ENCODE measurements around the gene WDPCP. TPM values are rescaled to one million over a fixed set of nuclear protein-coding genes. Genes with fewer than 3 reads are reported as not detected.
"Not testable (repeated sequence)": the region's sequence is repeated elsewhere in the genome, so short reads cannot be mapped to it uniquely, and the experiment has no call there.

WDPCP gene
- total and polyA plus RNA-seq, 3 donors from 2014 or later: 8.3 to 23.5 (median 20.1) TPM

DNA sequence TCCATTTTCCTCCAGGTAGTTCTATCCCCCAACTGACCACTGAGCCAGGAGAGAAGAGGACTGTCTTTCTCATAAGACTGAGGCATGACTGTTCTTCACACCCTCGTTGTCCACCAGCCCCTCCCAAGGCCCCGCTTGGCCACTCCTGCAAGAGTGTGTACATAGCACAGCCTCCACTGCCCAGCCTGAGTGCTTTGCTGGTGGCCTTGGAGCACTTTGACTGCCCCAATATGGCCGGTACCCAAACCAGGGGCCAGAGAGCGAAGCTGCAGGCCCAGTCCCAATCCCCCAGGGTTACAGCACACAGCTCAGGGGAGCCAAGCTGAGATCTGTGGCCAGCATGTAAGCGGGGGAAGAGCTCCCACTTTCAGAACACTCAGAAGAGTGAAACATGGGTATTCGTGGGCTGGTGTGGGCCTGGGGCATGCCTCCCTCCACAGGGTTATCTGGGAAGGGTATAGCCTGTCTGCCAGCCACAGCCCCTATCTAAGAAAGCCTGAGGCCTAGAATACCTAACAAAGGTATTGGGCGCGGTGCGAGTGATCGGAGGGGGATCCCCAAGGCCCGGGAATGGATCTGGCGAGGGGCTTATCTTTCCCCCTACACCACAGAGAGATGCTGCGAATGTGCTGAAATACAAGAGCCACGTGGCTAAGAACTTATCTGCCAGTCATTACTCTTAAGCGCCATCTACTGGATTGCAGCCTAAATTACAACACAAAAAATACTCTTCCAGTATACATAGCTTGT, 163.8 kb downstream of the WDPCP start:
- H3K9me3 ChIP-seq: no peaks in the 10 kb centered on the region
- DNase-seq: peak; percentile 22
- H3K4me3 ChIP-seq: no peak overlapping the region
- H3K27ac ChIP-seq: no peak overlapping the region
- 42 to 48% methylated on average over 7 to 15 of the region's 15 CpGs for WGBS, 2 donors
- no peaks in the 10 kb centered on the region for H3K36me3 ChIP-seq (ENCODE audit: low read depth, missing control alignments)
- intact Hi-C loops (cut with DNase I; ENCODE audit: low total_unique reads): no loop called here
- no peaks in the 10 kb centered on the region for H3K27me3 ChIP-seq
- H3K4me1 ChIP-seq: no peaks in the 10 kb centered on the region
- TF ChIP-seq CTCF (IDR thresholded peaks at IDR 0.05): peak in 2 of 3 experiments; percentile 34 to 35
- no peak for TF ChIP-seq POLR2A (IDR thresholded peaks at IDR 0.05)

DNA sequence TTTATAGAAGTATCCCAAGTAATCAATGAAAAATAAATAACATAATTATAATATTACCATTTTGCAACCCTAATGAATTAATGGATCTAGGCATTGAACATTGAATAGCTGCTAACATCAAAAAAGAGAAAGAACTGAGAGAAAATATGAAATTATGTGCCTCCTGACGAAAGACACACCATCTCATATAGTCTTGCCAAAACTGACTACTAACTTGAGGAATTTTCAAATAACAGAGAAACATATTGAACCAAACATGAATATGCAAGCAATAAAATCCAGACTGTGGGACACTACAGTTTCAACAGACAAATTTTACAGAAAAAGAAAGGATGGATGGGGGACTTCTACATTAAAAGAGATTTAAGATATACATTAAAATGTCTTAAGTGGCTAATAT, 165.7 kb downstream of the WDPCP start:
- WGBS, 2 donors: 90% methylated on average over 1 of the region's 1 CpG
- Histone ChIP-seq H3K9me3 (no peaks in the 10 kb centered on the region), H3K4me3 (no peak overlapping the region), H3K36me3 (ENCODE audit: low read depth, missing control alignments) (no peaks in the 10 kb centered on the region), H3K27ac (no peak overlapping the region), H3K27me3 (no peaks in the 10 kb centered on the region), H3K4me1 (no peaks in the 10 kb centered on the region)
- intact Hi-C loops (cut with DNase I; ENCODE audit: low total_unique reads): no loop called here
- no peak for DNase-seq
- TF ChIP-seq CTCF (IDR thresholded peaks at IDR 0.05) (no peak), POLR2A (IDR thresholded peaks at IDR 0.05) (no peak)

DNA sequence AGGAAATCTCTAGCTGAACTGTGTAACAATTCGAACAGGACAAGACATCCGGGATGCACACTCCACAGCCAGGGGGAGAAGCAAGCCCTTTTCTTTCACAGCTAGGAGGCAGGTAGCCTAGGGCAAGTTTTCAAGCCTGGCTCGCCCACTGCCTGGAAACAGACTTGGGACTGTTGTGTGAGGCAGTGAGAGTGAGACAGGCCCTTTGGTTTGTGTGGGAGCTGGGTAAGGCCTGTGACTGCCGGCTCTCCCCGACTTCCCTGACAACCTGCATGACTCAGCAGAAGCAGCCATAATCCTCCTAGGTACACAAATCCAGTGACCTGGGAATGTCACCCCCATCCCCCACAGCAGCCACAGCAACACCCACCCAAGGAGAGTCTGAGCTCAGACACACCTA, 179.7 kb downstream of the WDPCP start:
- TF ChIP-seq POLR2A (IDR thresholded peaks at IDR 0.05) (no peak), CTCF (IDR thresholded peaks at IDR 0.05) (no peak)
- H3K4me1 ChIP-seq: no peaks in the 10 kb centered on the region
- no peak overlapping the region for H3K27ac ChIP-seq
- intact Hi-C loops (cut with DNase I; ENCODE audit: low total_unique reads): no loop called here
- DNase-seq: no peak
- no peaks in the 10 kb centered on the region for H3K27me3 ChIP-seq
- 100% methylated on average over 3 to 5 of the region's 5 CpGs for WGBS, 2 donors
- no peaks in the 10 kb centered on the region for H3K9me3 ChIP-seq
- H3K36me3 ChIP-seq (ENCODE audit: low read depth, missing control alignments): no peaks in the 10 kb centered on the region
- H3K4me3 ChIP-seq: no peak overlapping the region

DNA sequence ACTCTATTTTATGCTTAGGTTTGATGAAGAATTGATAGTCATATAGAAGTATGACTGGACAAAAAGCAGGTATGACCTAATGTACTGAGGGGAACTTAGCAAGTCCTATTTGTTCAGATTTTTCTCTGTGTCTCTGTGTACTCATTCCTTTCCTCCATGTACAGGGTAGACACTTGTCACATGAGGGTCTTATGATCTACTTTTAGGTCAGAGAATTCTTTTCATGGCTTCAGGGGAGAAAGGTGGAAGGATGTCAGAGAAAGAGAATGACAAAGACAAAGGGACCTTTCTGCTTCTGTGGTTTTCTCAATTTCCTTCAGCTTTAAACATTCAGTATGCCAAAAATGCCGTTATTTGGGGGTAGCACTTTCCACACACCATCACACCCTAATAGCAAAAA, 181.6 kb downstream of the WDPCP start:
- no peak overlapping the region for H3K4me3 ChIP-seq
- 95 to 96% methylated on average over 1 of the region's 1 CpG for WGBS, 2 donors
- H3K9me3 ChIP-seq: no peaks in the 10 kb centered on the region
- TF ChIP-seq POLR2A (IDR thresholded peaks at IDR 0.05) (no peak), CTCF (IDR thresholded peaks at IDR 0.05) (no peak)
- H3K4me1 ChIP-seq: no peaks in the 10 kb centered on the region
- no peaks in the 10 kb centered on the region for H3K36me3 ChIP-seq (ENCODE audit: low read depth, missing control alignments)
- no peaks in the 10 kb centered on the region for H3K27me3 ChIP-seq
- H3K27ac ChIP-seq: no peak overlapping the region
- intact Hi-C loops (cut with DNase I; ENCODE audit: low total_unique reads): no loop called here
- DNase-seq: no peak

GRCh38 chr2:63403820-63404219, 184.5 kb downstream of the WDPCP start:
- Histone ChIP-seq H3K36me3 (ENCODE audit: low read depth, missing control alignments) (no peaks in the 10 kb centered on the region), H3K4me1 (no peaks in the 10 kb centered on the region), H3K27ac (no peak overlapping the region), H3K9me3 (no peaks in the 10 kb centered on the region), H3K27me3 (no peaks in the 10 kb centered on the region), H3K4me3 (no peak overlapping the region)
- intact Hi-C loops (cut with DNase I; ENCODE audit: low total_unique reads): no loop called here
- no peak for DNase-seq
- TF ChIP-seq CTCF (IDR thresholded peaks at IDR 0.05): no peak
- TF ChIP-seq POLR2A (IDR thresholded peaks at IDR 0.05): no peak

GRCh38 chr2:63402889-63403288, 185.4 kb downstream of the WDPCP start:
- H3K36me3 ChIP-seq (ENCODE audit: low read depth, missing control alignments); H3K4me3 ChIP-seq; intact Hi-C loops (cut with DNase I; ENCODE audit: low total_unique reads); H3K4me1 ChIP-seq; H3K9me3 ChIP-seq; H3K27me3 ChIP-seq; DNase-seq; H3K27ac ChIP-seq: not testable (repeated sequence)
- WGBS, 2 donors: 74 to 98% methylated on average over 3 of the region's 3 CpGs
